HG02938 (cell line): ENCODE results near the gene FOXB2.
"Not testable (repeated sequence)": the region's sequence is repeated elsewhere in the genome, so short reads cannot be mapped to it uniquely, and the experiment has no call there.

ENCODE experiments used
- ATAC-seq: cut with Tn5 transposase; IDR thresholded peaks from one replicate; pipeline ENCODE4 v1.9.1; 2021; ENCODE audit warnings: mild to moderate bottlenecking, moderate library complexity; ENCODE audit not compliant: unreplicated experiment

Gene FOXB2

DNA sequence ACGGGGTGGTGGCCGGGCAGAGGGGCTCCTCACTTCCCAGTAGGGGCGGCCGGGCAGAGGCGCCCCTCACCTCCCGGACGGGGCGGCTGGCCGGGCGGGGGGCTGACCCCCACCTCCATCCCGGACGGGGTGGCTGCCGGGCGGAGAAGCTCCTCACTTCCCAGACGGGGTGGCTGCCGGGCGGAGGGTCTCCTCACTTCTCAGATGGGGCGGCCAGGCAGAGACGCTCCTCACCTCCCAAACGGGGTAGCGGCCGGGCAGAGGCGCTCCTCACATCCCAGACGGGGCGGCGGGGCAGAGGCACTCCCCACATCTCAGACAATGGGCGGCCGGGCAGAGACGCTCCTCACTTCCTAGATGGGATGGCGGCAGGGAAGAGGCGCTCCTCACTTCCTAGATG, 41.2 kb downstream of the FOXB2 start:
- ATAC-seq: not testable (repeated sequence)

DNA sequence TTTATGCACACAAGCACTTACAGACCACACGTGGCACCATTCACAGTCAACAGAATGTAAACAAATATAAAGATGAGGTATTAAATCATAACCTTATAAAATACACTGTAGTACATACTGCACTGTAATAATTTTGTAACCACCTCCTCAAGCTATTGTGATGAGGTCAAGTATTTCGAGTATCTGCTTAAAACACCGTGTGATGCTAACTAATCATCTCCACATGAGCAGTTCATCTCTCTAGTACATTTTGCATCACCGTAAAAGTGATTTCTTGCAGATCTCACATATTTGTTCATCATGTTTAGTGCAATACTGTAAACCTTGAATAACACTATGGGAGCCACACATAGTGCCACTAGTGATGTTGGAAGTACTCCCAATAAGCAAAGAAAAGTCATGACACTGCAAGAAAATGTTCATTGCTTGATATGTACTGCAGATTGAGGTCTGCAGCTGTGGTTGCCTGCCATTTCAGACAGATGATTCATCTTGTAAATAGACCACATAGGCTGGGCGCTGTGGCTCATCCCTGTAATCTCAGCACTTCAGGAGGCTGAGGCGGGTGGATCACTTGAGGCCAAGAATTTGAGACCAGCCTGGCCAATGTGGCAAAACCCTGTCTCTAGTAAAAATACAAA, 44.3 kb downstream of the FOXB2 start:
- ATAC-seq: no peak

DNA sequence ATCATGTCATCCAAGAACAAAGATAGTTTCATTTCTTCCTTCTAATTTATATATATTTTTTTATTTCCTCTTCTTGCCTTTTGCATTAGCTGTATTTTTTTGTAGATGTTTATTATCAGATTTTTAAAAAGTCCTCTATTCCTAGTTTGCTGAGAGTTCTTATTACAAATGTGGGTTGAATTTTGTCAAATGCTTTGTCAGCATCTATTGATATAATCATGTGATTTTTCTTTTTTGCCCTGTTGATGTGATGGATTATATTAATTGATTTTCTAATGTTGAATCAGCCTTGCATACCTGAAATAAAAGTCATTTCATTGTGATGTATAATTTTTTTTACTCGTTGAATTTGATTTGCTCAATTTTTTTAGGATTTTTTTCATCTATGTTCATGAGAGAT, 46.9 kb downstream of the FOXB2 start:
- no peak for ATAC-seq
